IPS DF 4.7 (cell line): ENCODE data around the gene CTR9.

ENCODE experiments used
- DNase-seq: peaks from one replicate; pipeline ENCODE4 v3.0.0-alpha.2; 2013; ENCODE audit warnings: low spot score; ENCODE audit errors: extremely low read depth

CTR9 gene

DNA sequence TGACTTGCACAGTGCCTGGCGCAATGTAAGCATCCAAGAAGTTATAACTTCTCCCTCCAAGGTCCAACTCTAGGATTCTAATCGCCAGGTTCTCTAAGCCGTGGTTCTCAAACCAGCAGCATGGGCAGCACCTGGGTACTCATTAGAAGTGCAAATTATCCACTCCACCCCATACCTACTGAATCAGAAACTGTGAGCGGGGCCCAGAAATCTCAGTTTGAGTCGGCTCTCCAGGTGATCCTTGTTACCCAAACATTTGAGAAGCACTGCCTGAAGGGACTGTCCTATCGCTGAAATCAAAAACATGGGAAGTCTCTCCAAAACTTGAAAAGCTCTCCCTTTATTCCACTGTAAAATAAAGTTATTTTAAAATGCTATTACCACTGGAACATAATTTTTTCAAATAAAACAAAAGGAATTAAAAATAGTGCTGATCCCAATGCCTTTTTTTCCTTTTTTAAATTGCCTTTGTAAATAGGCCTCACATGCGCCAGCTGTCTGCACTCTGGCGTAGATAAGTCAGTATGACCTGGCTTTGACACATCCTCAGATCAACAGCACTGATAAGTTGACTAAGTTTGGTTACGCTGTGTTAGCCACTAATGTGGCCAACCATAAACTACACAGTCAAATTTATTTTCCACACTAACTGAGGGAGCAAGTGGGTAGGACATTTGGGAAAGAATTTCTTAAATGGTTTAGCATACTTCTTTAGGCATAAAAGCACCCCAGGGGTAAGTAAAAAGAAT is 8.4 kb upstream of the CTR9 start:
- no peak for DNase-seq

DNA sequence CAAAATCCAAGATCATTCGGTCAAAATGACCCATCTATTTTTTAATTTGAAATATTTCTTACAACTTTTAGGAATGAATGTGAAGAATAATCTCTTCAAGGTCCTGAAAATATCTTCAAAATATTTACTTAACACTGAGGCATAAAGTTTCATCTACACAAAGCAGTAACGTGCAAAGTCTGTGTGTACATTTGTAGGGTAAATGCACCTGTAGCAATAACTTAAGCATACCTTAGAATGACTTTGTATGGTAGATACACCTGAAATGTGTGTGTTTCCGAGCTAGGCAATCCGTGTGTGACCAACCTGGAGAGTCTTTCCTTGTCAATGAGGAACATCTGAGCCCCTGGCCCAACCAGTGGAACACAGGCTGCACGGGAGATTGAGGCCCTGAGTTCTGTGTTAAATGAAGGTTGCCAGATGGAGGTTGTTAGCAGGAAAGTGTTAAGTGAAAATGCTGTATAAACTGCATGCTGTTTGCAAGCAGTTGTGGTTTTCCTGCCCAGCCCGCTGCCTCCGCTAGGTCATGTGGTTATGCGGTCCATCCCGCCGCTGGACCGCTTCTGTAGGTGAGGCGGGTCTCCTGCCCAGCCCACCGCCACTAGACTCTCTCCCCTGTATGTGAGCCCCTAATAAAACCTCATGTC is 7.6 kb upstream of the CTR9 start:
- no peak for DNase-seq

DNA sequence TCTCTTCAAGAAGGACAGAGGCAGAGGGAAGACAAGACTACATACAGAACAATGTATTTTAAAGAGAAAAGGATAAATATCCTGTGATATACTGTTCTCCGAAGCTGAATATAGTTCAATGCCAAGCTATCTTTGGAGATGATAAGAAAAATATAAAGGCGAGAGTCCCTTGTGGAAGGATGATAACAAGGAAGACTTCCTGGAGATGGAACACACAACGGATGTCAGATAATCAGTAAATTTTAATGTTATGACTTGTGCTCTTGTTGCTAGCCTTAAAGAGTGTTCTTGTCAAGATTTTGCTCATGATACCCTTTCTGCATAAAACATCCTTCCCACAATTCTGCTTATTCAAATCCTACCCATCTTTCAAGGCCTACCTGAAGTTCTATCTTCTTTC is 6.8 kb upstream of the CTR9 start:
- DNase-seq: no peak

DNA sequence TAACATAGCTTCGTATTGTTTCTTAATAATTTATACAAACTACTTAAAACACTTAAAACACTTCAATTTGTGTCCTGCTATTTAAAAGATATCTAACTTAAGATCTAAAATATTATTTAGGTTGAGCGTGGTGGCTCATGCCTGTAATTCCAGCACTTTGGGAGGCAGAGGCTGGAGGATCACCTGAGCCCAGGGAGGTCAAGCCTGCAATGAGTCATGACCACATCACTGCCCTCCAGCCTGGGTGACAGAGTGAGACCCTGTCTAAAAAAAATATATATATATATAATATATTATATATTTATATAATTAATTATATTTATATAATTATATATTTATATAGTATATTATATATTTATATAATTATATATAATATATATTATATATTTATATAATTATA is 4.2 kb upstream of the CTR9 start:
- no peak for DNase-seq

DNA sequence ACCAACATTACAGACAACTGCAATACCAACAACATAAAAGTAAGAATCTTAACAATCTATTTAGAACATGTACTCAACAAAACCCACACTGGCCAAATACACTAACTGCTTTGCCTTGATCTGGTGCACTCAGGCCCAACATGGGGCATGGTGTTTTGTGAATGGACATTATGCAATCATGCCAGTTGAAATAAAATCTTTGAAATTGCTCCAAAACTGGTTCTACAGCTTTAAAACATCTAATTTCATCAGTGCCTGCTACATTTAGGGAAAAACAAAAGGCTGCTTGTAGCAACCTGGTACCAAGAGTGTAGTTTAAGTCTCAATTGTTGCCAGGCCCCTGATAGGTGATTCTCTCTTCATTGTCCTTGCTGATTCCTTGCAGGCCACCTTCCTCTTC is 3.3 kb upstream of the CTR9 start:
- DNase-seq: no peak

DNA sequence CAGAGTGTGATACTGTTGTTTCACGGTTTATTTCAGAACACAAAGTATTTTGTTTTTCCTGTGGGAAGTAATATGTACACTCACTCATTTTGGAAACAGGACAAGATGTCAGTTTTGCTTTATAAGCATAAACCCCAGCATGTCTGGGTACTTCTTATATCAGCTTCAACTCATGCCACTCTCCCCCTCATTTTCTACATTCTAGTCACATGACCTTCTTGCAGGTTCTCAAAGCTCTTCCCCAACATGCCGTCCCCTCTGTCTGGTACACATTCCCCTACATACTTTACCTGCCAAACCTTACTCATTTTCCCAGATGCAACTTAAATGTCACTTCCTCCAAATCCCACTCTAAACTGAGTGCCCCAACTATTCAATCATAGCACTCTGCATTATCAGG is 1.6 kb upstream of the CTR9 start:
- no peak for DNase-seq

DNA sequence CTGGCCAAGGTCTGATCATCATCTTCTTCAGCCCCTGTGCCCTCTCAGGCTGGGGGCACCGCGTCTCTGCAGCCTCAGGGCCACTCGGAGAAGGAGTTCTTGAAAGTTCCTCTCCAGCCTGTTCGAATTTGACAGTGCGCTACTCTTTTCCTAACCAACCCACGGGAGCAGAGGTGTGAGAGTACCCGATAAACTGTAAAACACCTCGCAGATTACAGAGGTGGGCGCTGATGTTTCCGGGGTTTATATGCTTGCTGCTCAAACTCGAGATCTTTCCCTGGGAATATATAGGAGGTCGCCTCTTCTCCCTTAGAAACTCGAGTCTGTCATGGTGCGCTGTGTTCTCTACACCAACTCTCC is 515 bp downstream of the CTR9 start:
- DNase-seq: no peak

DNA sequence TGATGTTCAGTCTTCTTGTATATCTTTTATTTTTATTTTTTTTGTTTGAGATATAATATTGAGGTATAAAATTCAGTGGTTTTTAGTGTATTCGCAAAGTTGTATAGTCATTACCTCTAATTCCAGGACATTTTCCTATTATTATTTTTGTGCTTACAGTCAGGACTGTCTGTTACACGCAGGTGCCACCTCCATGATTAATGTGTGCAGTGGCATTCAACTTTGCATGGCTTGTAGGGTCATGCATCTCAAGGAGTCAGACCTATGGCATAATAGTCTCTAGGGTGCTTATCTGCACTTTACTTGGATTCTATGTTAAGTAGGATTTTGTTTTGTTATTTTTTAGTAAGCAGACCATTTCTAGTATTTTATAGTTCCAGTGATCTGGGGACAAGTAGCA is 1.0 kb downstream of the CTR9 start:
- DNase-seq: no peak

DNA sequence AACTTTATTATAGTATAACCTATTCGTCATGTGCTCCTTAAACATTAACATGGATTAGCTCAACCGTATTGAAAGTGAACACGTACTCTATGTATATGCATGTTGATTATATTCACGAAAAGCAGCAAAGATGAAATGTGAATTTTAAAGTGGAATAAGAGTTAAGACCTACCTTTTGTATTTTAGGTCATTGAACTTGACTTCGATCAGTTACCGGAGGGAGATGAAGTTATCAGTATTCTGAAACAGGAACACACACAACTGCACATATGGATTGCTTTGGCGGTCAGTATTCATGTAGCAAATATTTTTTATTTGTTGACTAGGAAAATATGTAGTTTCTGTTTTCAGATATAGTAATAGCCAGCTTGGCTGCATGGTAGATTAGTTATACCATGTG is 1.4 kb downstream of the CTR9 start:
- DNase-seq: no peak

DNA sequence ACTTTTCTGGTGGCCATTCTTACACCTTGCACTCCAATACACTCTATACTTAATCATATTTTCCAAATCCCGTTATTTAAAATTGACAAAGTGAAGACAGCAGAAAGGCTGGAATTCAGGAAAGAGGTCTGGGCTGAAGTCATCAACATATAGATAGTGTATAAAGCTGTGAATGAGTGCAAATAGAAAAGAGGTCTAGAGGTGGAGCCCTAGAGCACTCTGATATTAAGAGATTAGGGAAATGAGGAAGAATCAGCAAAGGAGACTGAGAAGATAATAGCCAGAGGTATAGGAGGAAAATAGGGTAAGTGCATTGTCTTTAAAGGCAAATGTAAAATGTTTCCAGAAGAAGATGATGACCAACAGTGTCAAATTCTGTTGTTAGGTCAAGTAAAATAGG is 7.9 kb downstream of the CTR9 start:
- no peak for DNase-seq

DNA sequence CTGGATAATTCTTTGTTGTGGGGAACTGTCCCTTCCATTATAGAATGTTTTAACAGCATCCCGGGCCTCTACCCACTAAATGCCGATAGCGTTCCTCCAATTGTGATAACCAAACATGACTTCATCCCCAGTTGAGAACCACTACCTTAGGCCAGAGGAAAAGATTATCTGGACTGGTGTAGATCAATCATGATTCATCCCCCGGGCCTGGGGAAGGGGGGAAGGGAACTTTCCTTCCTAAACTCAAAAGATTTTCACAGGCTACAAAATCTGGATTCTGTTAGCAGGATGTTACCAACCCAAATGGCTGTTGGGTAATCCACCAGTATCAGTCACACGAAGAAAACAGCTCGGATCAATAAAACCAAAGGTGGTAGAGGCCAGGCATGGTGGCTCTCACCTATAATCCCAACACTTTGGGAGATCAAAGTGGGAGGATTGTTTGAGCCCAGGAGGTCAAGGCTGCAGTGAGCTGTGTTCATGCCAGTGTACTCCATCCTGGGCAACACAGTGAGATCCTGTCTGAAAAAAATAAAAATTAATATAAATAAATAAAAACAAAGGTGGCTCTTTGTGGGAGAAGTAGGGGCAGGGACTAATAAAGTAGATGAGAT is 10.1 kb downstream of the CTR9 start:
- DNase-seq: no peak

DNA sequence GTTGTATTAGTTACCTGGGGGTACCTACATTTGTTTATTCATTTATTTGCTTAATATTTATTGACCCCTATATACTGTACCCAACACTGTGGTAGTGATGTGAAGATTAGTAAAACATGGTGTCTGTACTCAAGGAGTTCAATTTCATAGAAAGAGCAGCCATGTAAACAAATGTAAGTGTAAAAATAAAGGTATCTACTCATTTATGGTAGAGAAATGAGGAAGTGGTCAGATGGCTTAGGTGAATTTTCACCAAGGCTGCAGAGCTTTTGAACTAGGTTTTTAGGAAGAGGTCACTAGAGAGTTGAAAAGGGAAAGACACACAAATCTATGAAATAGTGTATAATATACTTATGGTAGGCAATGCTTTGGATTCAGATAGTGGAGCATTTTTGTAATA is 11.1 kb downstream of the CTR9 start:
- DNase-seq: no peak

DNA sequence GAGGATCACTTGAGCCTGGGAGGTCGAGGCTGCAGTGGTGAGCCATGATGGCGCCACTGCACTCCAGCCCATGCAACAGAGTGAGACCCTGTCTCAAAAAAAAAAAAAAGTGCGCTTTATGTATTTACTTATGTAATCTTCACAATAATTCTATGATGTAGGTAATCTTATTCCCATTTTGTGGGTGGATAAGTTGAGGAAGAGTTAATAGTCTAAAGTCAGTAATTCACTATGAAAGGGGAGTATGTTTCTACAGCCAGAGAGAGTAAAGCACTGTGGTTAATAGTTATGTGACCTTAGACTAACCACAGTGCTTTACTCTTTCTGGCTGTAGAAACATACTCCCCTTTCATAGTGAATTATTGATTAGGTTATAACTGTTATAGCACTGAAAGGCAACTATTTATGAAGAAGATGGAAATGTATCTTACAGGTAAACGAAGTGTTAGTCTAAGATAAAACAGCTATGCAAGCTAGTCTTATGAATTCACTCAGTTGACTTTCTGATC is 11.9 kb downstream of the CTR9 start:
- DNase-seq: no peak

DNA sequence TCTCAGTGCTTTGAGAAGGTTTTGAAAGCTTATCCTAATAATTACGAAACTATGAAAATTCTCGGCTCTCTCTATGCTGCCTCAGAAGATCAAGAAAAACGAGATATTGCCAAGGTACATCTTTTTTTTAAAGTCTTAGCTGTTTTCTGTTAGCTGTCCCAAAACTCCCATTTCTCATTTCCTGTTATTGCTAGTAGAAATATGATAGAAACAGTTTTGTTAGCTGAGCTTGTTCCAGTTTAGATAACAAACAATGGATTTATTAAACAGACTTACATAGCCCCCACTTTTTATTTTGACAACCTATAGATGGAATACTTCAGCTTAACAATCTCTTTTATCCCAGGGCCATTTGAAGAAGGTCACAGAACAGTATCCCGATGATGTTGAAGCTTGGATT is 12.7 kb downstream of the CTR9 start:
- no peak for DNase-seq

DNA sequence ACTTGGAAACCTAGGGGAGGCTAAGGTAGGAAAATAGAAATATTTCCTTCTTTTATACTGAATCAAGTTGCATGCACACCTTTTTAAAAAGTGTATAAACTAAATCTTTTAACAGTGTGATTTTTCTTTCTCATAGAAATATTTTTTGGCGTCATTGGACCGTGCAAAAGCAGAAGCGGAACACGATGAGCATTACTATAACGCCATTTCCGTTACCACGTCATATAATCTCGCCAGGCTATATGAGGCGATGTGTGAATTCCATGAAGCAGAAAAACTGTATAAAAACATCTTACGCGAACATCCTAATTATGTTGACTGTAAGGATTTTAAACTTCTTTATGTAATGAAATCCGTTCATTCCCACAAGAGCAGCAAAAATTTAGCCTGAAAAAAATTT is 13.4 kb downstream of the CTR9 start:
- DNase-seq: no peak

DNA sequence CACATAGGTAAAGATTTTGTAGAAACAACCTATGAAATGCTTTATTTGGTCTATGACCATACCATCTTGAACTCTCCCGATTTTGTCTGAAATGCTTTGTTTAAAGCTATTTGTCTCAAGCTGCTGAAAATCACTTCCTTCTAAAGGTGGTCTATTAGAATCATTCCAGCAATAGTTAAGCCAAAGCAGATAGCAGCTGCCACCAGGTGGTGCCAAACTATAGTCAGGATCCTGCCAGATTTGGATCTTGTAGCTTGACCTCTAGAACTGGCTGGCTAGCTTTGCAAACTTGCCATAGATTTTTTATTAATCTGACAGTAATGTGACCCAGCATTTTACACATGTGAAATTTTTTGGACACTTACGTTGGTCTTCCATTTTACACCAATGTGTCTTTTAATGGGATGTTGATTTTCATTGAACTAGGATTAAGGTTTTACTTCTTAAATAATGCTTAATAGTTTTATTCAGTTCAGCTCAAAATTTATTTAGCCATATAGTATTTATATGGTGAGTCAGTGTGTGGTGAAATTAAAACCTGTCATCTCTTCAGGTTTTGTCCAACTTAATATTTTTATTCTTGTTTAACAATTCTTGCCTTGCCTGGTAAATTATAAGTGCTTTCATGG is 19.7 kb downstream of the CTR9 start:
- DNase-seq: no peak

DNA sequence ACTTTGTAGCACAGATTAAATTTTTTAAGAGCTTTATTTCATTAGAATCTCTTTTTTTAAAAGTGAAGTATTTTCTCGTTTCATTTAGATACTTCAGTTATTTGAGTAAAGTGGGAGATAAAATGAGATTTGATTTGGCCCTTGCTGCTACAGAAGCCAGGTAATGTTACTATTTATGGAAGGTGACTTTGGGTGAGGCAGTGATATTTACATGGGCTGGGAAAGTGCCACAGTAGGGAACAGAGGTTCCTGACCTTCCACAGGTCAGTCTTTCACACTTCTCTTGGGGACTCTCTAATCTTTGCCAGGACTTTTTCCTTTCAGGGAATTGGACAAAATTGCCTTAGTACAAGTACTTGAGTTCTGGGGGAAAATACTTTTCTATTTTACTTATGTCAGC is 20.4 kb downstream of the CTR9 start:
- no peak for DNase-seq

DNA sequence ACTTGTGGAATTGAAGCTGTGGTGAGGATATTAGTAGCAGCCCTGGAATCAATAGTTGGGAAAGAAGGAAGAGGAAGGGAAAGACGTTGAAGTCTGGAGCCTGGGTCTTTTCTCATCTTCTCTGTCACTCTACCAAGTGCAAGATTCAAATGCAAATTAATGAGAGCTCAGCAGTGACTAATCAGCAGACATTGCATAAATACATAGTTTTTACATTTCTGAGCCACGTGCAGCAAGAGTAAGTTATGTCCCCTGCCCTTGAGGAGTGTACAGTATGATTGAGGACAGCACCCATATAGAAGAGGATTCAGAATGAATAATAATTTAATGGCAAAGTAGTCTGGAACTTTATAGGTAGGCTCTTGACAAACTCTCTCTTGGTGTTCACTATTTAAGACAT is 23.8 kb downstream of the CTR9 start:
- DNase-seq: no peak

DNA sequence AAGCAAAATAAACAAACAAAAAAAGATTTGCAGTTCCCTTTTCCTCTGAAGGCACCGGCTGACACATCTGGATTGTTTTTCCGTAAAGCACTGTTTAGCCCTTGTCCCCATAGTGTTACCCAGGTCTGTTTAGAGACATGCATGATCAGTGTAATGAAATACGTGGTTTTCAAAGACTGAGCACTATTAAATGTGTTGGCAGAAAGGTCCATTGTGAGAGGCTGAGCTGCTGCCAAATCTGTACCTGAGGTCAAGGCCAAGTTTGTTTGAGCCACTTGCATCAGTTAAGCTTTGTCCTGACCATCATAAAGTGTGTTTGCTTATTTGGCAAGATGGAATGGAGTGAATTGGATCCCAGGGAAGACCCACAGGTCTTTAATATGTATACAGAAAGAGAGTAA is 26.3 kb downstream of the CTR9 start:
- no peak for DNase-seq

DNA sequence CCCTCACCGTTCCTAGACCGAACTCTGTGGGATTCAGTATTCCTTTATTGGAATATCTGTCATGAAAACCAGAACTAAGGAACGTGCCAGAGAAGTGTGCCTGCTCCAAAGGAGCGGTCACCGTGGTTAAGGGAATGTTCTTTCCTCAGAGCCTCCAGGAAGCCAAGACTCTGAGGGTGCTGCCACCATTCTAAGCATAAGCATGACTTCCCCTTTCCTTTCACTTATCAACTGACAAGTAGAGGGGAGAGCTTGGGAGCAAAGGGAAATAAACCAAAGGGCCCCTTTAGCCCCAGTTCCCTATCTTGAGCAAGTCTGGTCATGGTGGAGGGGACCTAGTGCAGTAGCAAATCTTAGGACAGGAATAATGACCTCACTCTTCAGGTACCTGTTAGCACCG is 26.8 kb downstream of the CTR9 start:
- DNase-seq: no peak

DNA sequence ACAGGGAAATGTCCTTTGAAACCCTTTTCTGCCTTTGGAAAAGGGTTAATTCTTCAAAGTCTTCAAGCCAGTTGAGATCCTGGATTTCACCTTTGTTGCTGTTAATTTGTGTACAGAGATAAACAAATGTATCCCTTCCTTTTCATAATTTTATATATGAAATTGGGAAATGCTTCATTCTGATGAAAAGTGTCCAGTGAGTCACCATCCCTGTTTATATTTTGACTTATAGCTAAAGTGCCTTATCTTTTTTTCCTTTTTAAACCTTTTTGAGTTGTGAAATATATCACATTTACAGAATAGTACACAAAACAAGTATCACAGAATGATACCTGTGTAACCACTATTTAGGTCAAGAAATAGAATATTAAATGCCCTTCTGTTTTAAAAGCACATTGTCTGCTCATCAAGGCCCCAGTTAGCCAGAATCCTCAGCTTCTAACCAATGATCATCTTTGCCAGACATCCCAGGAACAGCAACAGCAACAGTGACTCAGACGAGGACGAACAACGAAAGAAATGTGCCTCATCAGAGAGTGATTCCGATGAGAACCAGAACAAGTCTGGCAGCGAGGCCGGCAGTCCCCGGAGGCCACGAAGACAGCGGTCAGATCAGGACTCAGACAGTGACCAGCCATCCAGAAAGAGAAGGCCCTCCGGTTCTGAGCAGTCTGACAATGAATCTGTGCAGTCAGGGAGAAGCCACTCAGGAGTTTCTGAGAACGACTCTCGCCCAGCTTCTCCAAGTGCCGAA is 27.3 kb downstream of the CTR9 start:
- DNase-seq: no peak

DNA sequence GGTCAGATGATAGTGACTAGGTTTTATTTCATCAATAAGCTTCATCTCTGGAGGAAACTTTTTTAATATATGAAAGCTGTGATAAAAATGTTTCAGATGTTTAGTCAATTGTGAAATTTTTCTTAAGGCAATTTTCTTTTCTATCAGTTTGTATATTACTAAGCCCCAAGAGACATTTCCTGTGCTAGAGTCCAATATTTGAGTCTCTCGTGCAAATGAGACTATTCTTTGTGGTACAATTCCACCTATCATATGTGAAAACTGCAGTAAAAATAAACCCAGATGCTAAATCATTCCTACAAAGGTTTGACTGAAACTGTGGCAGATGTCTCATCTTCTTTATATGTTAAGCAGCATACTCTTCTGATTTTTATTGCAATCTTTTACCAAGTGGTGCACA is 28.0 kb downstream of the CTR9 start:
- no peak for DNase-seq
